HepG2 (cell line): ENCODE data around the gene HEXIM1. TPM values are rescaled to one million over a fixed set of nuclear protein-coding genes. Genes with fewer than 3 reads are reported as not detected.

Experiments used
- ATAC-seq: fragments of 200-7000 bp; cut with Tn5 transposase; 3 replicates; pipeline ENCODE4 v1.9.1; 2020; ENCODE audit warnings: mild to moderate bottlenecking, moderate library complexity
- BruUV-seq: library from RNA; stranded (reverse); fragments of 400-500 nt; replicated peaks from 2 replicates; lab custom pipeline; 2021; lab: Mats Ljungman, UMichigan
- CTCF ChIA-PET: fragments of 300-600 bp; formaldehyde crosslinking; extraction: SDS; loops from one replicate; lab custom pipeline; 2021; ENCODE audit warnings: low total read pairs, inconsistent platforms, low intra/inter-chr PET ratio; lab: Yijun Ruan, JAX
- POLR2A ChIA-PET: fragments of 350-600 bp; sonication (Branson Sonifier 250); formaldehyde crosslinking; loops from one replicate; lab custom pipeline; 2020; ENCODE audit warnings: antibody characterized with exemption, inconsistent platforms; lab: Yijun Ruan, JAX
- DNase-seq: peaks from one replicate; pipeline ENCODE4 v3.0.0-alpha.2; 2015; ENCODE audit warnings: low spot score
- FAIRE-seq: peaks from 3 replicates; lab custom pipeline; 2011; peaks lifted over from hg19 to GRCh38; lab: Jason Lieb, UNC
- H2AFZ ChIP-seq: one replicate; pipeline ENCODE4 v1.6.1; 2011; ENCODE audit warnings: low read length, inconsistent platforms
- H3K27ac ChIP-seq: fragments of 300-600 bp; 3 replicates; pipeline ENCODE4 v1.8.0; 2011; ENCODE audit warnings: mixed run types, mild to moderate bottlenecking, mixed read lengths, low read length, inconsistent platforms; ENCODE audit not compliant: insufficient read depth; ENCODE audit errors: extremely low read length
- H3K27me3 ChIP-seq, 2 experiments: fragments of 200-600 bp in 1 of 2; 2 replicates in 1 of 2; 3 replicates in 1 of 2; pipeline versions ENCODE4 v1.6.0 to v1.8.0; 2011; ENCODE audit warnings: low read length in 2 of 2, mild to moderate bottlenecking in 2 of 2, moderate library complexity in 2 of 2, inconsistent platforms in 1 of 2; ENCODE audit not compliant: insufficient read depth in 2 of 2, control insufficient read depth in 1 of 2
- H3K36me3 ChIP-seq, 2 experiments: fragments of 200-600 bp in 1 of 2; replicated peaks in 1 of 2; 2 replicates in 1 of 2; 3 replicates in 1 of 2; pipeline versions ENCODE4 v1.5.1 to v1.8.0; 2011; ENCODE audit warnings: low read length in 2 of 2, inconsistent platforms in 1 of 2; ENCODE audit not compliant: insufficient read depth in 2 of 2, control insufficient read depth in 1 of 2
- H3K4me1 ChIP-seq: 2 replicates; pipeline ENCODE4 v1.5.1; 2012; ENCODE audit warnings: low read length, inconsistent platforms; ENCODE audit not compliant: insufficient read depth
- H3K4me2 ChIP-seq: 2 replicates; pipeline ENCODE4 v1.6.0; 2011; ENCODE audit warnings: low read depth, low read length, inconsistent platforms
- H3K4me3 ChIP-seq, 3 experiments: fragments of 200-600 bp in 1 of 3; sonication (generic), shearing (Covaris generic) in 1 of 3; replicated peaks in 1 of 3; 2 replicates each; pipeline ENCODE4 v1.5.1; 2011 to 2016; ENCODE audit warnings: low read length in 3 of 3, inconsistent platforms in 2 of 3, low read depth in 2 of 3, mild to moderate bottlenecking in 2 of 3, control low read depth in 1 of 3, mixed read lengths in 1 of 3; ENCODE audit not compliant: insufficient read depth in 1 of 3
- H3K79me2 ChIP-seq: one replicate; pipeline ENCODE4 v1.6.1; 2011; ENCODE audit warnings: low read length, inconsistent platforms; ENCODE audit not compliant: insufficient read depth
- H3K9ac ChIP-seq: 2 replicates; pipeline ENCODE4 v1.6.0; 2011; ENCODE audit warnings: mild to moderate bottlenecking, low read depth, low read length, inconsistent platforms; ENCODE audit not compliant: insufficient read depth
- H3K9me3 ChIP-seq: 2 replicates; pipeline ENCODE4 v1.5.1; 2012; ENCODE audit warnings: mild to moderate bottlenecking, low read length
- H4K20me1 ChIP-seq: 2 replicates; pipeline ENCODE4 v1.6.0; 2011; ENCODE audit warnings: inconsistent platforms, mild to moderate bottlenecking, low read length, moderate library complexity; ENCODE audit not compliant: insufficient read depth
- AGO2 ChIP-seq: fragments of 200-400 bp; formaldehyde crosslinking; optimal IDR thresholded peaks from 2 replicates; pipeline ENCODE3; 2017; ENCODE audit warnings: mild to moderate bottlenecking, low read depth, low read length, moderate library complexity
- CHD4 ChIP-seq: fragments of 200-600 bp; sonication (generic); IDR thresholded peaks from 2 replicates; pipeline ENCODE4 v1.7.0; 2017; ENCODE audit warnings: mild to moderate bottlenecking, low read length, borderline replicate concordance
- ELF3 ChIP-seq: IDR thresholded peaks from 2 replicates; pipeline ENCODE4 v1.6.1; 2016; ENCODE audit warnings: missing genetic modification reagents, missing compliant biosample characterization
- NAIF1 ChIP-seq: sonication (generic); formaldehyde crosslinking; IDR thresholded peaks from 2 replicates; pipeline ENCODE4 v1.5.0; 2020; ENCODE audit warnings: mild to moderate bottlenecking, missing genetic modification reagents, borderline replicate concordance
- ZFP90 ChIP-seq: sonication (generic); formaldehyde crosslinking; IDR thresholded peaks from 2 replicates; pipeline ENCODE4 v1.8.0; 2022; ENCODE audit warnings: missing genetic modification reagents, mild to moderate bottlenecking, inconsistent platforms, borderline replicate concordance
- ZNF3 ChIP-seq: IDR thresholded peaks from 2 replicates; pipeline ENCODE4 v1.7.0; 2017; ENCODE audit warnings: inconsistent platforms
- WGBS: methylation state at CpG from one replicate; pipeline ENCODE4 v1.1.6; 2017; ENCODE audit warnings: low lambda C conversion rate; 5-methylcytosine and 5-hydroxymethylcytosine counted together
- in situ Hi-C: cut with HindIII; loops from 2 replicates; pipeline ENCODE4 v1.10.0; 2017; ENCODE audit warnings: low pct_unique_long_range_greater_than_20kb; ENCODE audit not compliant: extremely low pct_ligation_motif_present
- intact Hi-C: fragments of 100-400 bp; cut with micrococcal nuclease; formaldehyde crosslinking; loops from one replicate; pipeline ENCODE4 v1.10.0; 2022; ENCODE audit not compliant: unreplicated experiment
- polyA plus RNA-seq, 8 experiments: library from polyadenylated mRNA; depleted of rRNA in 3 of 8; stranded (reverse) in 7 of 8; unstranded in 1 of 8; fragments of >200 nt; fragmentation: Illumina TruSeq in 4 of 8; extraction: Trizol in 4 of 8; gene quantifications; 2 replicates each; pipeline versions ENCODE4 v1.2.1 to v1.2.3, GENCODE V29; 2011 to 2016; ENCODE audit warnings: low read depth in 4 of 8, missing spikeins in 1 of 8, mixed read lengths in 1 of 8; ENCODE audit not compliant: insufficient read depth in 1 of 8
- total RNA-seq, 5 experiments: library from RNA; depleted of rRNA; stranded (reverse); fragments of >200 nt; fragmentation: Illumina TruSeq; extraction: Trizol; gene quantifications; 2 replicates each; pipeline ENCODE4 v1.2.3, GENCODE V29; 2016; ENCODE audit warnings: low read depth in 1 of 5
- TF ChIP-seq, protein P1 (sequence below): sonication (generic); formaldehyde crosslinking; IDR thresholded peaks from 2 replicates; pipeline ENCODE4 v1.5.0; 2020; ENCODE audit warnings: mild to moderate bottlenecking, missing genetic modification reagents, moderate library complexity

The HEXIM1 gene
- total and polyA plus RNA-seq, 2 of the 13 experiments (the other 11 are each of a cell fraction or from before 2014, with no cell fraction given) = 10.5 to 16.6 TPM

DNA sequence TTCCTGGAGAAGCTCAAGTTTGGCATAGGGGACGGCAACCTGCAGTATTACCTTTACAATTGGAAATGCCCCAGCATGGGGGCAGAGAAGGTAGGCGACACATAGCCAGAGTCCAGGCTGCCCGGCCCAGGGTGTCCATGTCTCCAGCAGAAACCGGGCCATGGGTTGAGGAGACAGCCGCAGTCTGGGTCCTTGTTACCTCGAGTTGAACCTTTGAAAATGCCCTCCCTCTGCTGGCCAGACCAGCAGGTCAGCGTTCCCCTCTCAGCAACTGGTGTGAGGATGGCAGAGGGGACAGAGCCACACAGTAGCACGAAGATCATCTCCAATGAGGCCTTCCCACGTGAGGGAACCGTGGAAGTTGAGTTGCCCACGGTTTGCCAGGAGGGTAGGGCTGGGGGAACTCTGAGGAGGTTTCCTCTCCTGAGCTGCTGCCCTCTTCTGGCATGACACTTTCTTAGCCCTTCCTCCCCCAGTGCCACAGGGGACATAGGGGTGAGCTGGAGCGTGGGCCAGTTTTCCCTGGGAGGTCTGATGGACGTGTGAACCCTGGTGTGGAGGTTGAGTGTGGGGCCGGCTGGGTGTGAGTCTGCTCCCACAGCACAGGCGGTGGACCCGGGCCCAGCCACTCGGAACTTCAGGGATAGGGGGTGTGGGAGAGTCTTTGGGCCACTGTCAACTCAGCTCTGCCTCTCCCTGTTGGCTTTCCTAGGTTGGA lies 43.2 kb upstream of the HEXIM1 start:
- BruUV-seq = no TSS peak
- no peak overlapping the region for H3K9ac ChIP-seq
- no peaks in the 10 kb centered on the region for H3K9me3 ChIP-seq
- FAIRE-seq (no peak), ATAC-seq (no peak), DNase-seq (no peak)
- H3K27me3 ChIP-seq = no peaks in the 10 kb centered on the region
- H3K36me3 ChIP-seq = peaks cover 41 to 61% of the 10 kb centered on the region in 2 experiments
- no peak overlapping the region for H2AFZ ChIP-seq
- H3K4me3 ChIP-seq = no peak overlapping the region
- ChIA-PET CTCF (interaction anchor here (1.0 kb wide), 1 partner anchor 28 kb away, joined by 3 read pairs; the partner anchor contains the start of gene PLCD3), POLR2A (interaction anchor here (1.6 kb wide), 1 partner anchor 44 kb away, joined by 4 read pairs; the partner anchor contains the start of gene NMT1)
- TF ChIP-seq AGO2 (peak; percentile 78), NAIF1 (CRISPR knock-in tag) (no peak), ZNF3 (CRISPR knock-in tag) (no peak), CHD4 (no peak), ELF3 (CRISPR knock-in tag) (no peak), ZFP90 (CRISPR knock-in tag) (no peak)
- TF ChIP-seq, protein P1, sequence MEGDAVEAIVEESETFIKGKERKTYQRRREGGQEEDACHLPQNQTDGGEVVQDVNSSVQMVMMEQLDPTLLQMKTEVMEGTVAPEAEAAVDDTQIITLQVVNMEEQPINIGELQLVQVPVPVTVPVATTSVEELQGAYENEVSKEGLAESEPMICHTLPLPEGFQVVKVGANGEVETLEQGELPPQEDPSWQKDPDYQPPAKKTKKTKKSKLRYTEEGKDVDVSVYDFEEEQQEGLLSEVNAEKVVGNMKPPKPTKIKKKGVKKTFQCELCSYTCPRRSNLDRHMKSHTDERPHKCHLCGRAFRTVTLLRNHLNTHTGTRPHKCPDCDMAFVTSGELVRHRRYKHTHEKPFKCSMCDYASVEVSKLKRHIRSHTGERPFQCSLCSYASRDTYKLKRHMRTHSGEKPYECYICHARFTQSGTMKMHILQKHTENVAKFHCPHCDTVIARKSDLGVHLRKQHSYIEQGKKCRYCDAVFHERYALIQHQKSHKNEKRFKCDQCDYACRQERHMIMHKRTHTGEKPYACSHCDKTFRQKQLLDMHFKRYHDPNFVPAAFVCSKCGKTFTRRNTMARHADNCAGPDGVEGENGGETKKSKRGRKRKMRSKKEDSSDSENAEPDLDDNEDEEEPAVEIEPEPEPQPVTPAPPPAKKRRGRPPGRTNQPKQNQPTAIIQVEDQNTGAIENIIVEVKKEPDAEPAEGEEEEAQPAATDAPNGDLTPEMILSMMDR = peak; percentile 24; the same call in 1 of the 2 replicates
- H4K20me1 ChIP-seq = no peaks in the 10 kb centered on the region
- intact Hi-C loops (no loop called here), in situ Hi-C loops (loop anchor here (10.0 kb wide), 1 partner anchor 180 kb away; no protein-coding TSS in a partner anchor)
- no peak overlapping the region for H3K27ac ChIP-seq
- H3K79me2 ChIP-seq = no peaks in the 10 kb centered on the region
- H3K4me2 ChIP-seq = no peak overlapping the region
- WGBS = 96% methylated on average over 17 of the region's 17 CpGs
- H3K4me1 ChIP-seq = peaks cover 30% of the 10 kb centered on the region
